OCI-LY7 (cell line): ENCODE measurements around the gene AGK.

Experiments used
- CTCF ChIP-seq: fragments of 200-600 bp; sonication (generic); conservative IDR thresholded peaks from 2 replicates; pipeline ENCODE4 v1.5.1; 2014; ENCODE audit warnings: mild to moderate bottlenecking, antibody characterized with exemption, low read length, moderate library complexity, mixed read lengths
- EZH2phosphoT487 ChIP-seq: fragments of 200-600 bp; sonication (generic); IDR thresholded peaks from 2 replicates; pipeline ENCODE4 v1.6.1; 2018; ENCODE audit warnings: low read depth, borderline replicate concordance, mild to moderate bottlenecking, mixed run types, antibody characterized with exemption, low read length, moderate library complexity, mixed read lengths

- no peak for TF ChIP-seq CTCF
- no peak for TF ChIP-seq EZH2phosphoT487
Measured at GRCh38 chr7:141698247-141699015, 147.2 kb downstream of the AGK start.
